Erythroblast (primary cell): ENCODE data around the gene UGT1A7.

Experiments
- GATA1 ChIP-seq: IDR thresholded peaks from 2 replicates; pipeline ENCODE4 v1.6.1; 2011; ENCODE audit warnings: low read depth, mild to moderate bottlenecking, control low read depth, low read length, moderate library complexity
- POLR2A ChIP-seq: IDR thresholded peaks from 2 replicates; pipeline ENCODE4 v1.6.1; 2011; ENCODE audit warnings: mild to moderate bottlenecking, low read length

DNA sequence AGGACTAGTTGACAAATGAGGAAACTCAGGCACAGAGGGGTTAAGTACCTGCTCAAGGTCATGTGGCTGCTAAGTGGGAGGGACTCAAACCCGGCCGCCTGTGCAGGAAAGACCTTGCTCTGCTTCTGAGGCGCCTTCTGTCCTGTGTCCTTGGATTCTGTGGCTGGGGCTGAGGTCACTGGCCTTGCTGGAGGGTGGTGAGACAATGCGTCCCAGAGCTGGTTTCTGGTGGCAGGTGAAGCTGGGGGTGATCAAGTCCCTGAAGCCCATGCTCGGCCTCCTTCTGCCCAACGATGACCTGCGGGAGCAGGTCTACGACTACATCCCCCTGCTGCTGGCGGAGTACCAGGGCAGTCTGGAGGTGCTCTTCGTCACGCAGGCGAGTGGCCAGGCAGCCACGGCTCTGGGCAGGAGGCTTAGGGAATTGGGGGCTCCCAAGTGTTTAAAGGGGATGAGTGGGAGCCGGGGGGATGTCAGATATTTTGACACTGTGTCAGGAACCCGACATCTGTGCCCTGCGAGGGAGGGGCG, 112.5 kb downstream of the UGT1A7 start:
- no peak for TF ChIP-seq POLR2A
- TF ChIP-seq GATA1 = no peak
